Ishikawa (cell line): ENCODE data around the gene KCNK6.
A peak's percentile ranks its signal among the peaks of the same experiment; 100 is the strongest.

Source experiments
- CEBPB ChIP-seq: IDR thresholded peaks from 2 replicates; pipeline ENCODE4 v1.6.1; 2012
- CREB1 ChIP-seq: IDR thresholded peaks from 2 replicates; pipeline ENCODE4 v1.6.1; 2012; ENCODE audit warnings: low read depth
- EGR1 ChIP-seq: IDR thresholded peaks from 2 replicates; pipeline ENCODE4 v1.6.1; 2012
- EP300 ChIP-seq: IDR thresholded peaks from 2 replicates; pipeline ENCODE4 v1.6.1; 2012; ENCODE audit warnings: borderline replicate concordance
- FOXM1 ChIP-seq: IDR thresholded peaks from 2 replicates; pipeline ENCODE4 v1.6.1; 2012; ENCODE audit warnings: low read depth, borderline replicate concordance
- NFIC ChIP-seq: IDR thresholded peaks from 2 replicates; pipeline ENCODE4 v1.6.1; 2012
- RAD21 ChIP-seq: IDR thresholded peaks from 2 replicates; pipeline ENCODE4 v1.6.1; 2012; ENCODE audit warnings: low read depth
- TAF1 ChIP-seq: IDR thresholded peaks from 2 replicates; pipeline ENCODE4 v1.6.1; 2012; ENCODE audit warnings: low read depth, mild to moderate bottlenecking
- TCF12 ChIP-seq: IDR thresholded peaks from 2 replicates; pipeline ENCODE4 v1.6.1; 2012; ENCODE audit warnings: low read depth
- TEAD4 ChIP-seq: IDR thresholded peaks from 2 replicates; pipeline ENCODE4 v1.6.1; 2012
- USF1 ChIP-seq: IDR thresholded peaks from 2 replicates; pipeline ENCODE4 v1.6.1; 2012
- YY1 ChIP-seq: IDR thresholded peaks from 2 replicates; pipeline ENCODE4 v1.6.1; 2012; ENCODE audit warnings: low read depth
- ZBTB7A ChIP-seq: IDR thresholded peaks from 2 replicates; pipeline ENCODE4 v1.6.1; 2012; ENCODE audit warnings: low read depth
- TF ChIP-seq, protein P1 (sequence below): IDR thresholded peaks from 2 replicates; pipeline ENCODE4 v1.6.1; 2012
- TF ChIP-seq, protein P2 (sequence below): IDR thresholded peaks from 2 replicates; pipeline ENCODE4 v1.6.1; 2012; ENCODE audit warnings: low read depth, mild to moderate bottlenecking

KCNK6 gene

DNA sequence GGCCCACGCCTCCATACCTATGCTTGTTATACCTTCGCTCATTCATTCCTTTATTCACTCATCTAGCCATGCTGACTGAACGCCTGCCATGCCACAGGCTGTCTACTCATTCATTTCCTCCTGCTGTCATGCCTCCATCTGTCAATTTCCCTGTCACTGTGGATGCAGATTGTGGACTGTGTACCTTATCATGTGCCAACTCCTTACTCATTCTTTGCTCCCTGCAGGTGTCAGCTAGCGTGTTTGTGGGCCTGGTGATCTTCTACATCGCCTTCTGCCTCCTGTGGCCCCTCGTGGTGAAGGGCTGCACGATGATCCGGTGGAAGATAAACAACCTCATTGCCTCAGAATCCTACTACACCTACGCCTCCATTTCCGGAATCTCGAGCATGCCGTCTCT is 50.7 kb downstream of the KCNK6 start:
- TF ChIP-seq ZBTB7A (no peak), EP300 (no peak), RAD21 (no peak), TCF12 (no peak), TAF1 (no peak), EGR1 (no peak), USF1 (no peak), YY1 (no peak), NFIC (no peak), CEBPB (no peak), CREB1 (no peak), TEAD4 (no peak), FOXM1 (no peak)
- TF ChIP-seq, protein P1, sequence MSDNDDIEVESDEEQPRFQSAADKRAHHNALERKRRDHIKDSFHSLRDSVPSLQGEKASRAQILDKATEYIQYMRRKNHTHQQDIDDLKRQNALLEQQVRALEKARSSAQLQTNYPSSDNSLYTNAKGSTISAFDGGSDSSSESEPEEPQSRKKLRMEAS = no peak
- TF ChIP-seq, protein P2, sequence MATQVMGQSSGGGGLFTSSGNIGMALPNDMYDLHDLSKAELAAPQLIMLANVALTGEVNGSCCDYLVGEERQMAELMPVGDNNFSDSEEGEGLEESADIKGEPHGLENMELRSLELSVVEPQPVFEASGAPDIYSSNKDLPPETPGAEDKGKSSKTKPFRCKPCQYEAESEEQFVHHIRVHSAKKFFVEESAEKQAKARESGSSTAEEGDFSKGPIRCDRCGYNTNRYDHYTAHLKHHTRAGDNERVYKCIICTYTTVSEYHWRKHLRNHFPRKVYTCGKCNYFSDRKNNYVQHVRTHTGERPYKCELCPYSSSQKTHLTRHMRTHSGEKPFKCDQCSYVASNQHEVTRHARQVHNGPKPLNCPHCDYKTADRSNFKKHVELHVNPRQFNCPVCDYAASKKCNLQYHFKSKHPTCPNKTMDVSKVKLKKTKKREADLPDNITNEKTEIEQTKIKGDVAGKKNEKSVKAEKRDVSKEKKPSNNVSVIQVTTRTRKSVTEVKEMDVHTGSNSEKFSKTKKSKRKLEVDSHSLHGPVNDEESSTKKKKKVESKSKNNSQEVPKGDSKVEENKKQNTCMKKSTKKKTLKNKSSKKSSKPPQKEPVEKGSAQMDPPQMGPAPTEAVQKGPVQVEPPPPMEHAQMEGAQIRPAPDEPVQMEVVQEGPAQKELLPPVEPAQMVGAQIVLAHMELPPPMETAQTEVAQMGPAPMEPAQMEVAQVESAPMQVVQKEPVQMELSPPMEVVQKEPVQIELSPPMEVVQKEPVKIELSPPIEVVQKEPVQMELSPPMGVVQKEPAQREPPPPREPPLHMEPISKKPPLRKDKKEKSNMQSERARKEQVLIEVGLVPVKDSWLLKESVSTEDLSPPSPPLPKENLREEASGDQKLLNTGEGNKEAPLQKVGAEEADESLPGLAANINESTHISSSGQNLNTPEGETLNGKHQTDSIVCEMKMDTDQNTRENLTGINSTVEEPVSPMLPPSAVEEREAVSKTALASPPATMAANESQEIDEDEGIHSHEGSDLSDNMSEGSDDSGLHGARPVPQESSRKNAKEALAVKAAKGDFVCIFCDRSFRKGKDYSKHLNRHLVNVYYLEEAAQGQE = no peak

- no peak for TF ChIP-seq TEAD4
- no peak for TF ChIP-seq NFIC
- TF ChIP-seq CEBPB = no peak
- TF ChIP-seq, protein P1 = no peak
- no peak for TF ChIP-seq TCF12
- TF ChIP-seq YY1 = no peak
- no peak for TF ChIP-seq FOXM1
- no peak for TF ChIP-seq TAF1
- TF ChIP-seq RAD21 = no peak
- TF ChIP-seq CREB1 = no peak
- no peak for TF ChIP-seq EP300
- no peak for TF ChIP-seq EGR1
- no peak for TF ChIP-seq ZBTB7A
These were observed 51.4 kb downstream of the KCNK6 start for GRCh38 chr19:38371081-38371480.

GRCh38 chr19:38373907-38374331 is 54.3 kb downstream of the KCNK6 start:
- TF ChIP-seq TCF12 (no peak), FOXM1 (no peak), CEBPB (no peak), TAF1 (no peak), USF1 (no peak), NFIC (no peak), EP300 (no peak), RAD21 (no peak), TEAD4 (no peak), CREB1 (no peak), EGR1 (no peak), ZBTB7A (no peak), YY1 (no peak)
- TF ChIP-seq, protein P2 = no peak
- TF ChIP-seq, protein P1 = no peak

DNA sequence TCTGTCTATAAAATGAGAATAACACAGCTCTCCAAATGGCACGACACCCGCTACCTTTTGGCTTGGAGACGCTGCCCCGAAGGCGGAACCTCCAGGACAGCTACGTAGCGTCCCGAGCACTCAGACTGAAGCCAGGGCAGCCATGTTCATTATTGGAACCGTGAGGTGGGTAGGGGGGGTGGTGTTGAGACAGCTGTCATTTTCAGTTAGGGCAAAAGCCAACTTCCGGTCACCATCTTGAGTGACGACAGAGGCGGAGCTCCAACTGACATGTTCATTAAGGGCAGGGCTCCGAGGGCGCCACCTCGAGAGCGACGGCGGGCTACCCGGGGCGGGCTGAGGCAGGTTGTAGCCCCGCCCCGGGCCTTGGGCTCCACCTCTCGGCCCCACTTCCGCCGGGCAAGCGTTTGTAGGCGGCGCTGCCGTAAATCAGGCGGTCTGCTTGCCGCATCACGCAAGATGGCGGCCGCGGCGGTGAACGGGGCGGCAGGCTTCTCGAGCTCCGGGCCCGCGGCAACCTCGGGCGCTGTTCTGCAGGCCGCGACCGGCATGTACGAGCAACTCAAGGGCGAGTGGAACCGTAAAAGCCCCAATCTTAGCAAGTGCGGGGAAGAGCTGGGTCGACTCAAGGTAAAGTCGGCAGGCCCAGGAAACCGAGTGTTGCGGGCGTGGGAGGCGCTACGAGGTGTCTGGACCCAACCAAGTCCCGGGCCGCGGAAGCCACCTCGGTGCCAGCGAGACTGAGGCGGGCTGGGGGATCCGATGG is 54.9 kb downstream of the KCNK6 start, which contains the start of gene PSMD8:
PSMD8 (plus strand) TSS at position 240 of the 766 bp plus-strand sequence; CDS start at position 271, 31 bp downstream.
- TF ChIP-seq CEBPB = no peak
- TF ChIP-seq TAF1 = peak; percentile 100
- no peak for TF ChIP-seq FOXM1
- TF ChIP-seq, protein P2 = no peak; the same call in 1 of the 2 replicates
- peak; percentile 95 for TF ChIP-seq YY1
- peak; percentile 23; the same call in 1 of the 2 replicates for TF ChIP-seq RAD21
- peak; percentile 88 for TF ChIP-seq EGR1
- TF ChIP-seq USF1 = no peak
- TF ChIP-seq, protein P1 = no peak; the same call in none of the 2 replicates
- TF ChIP-seq TCF12 = peak; percentile 63; the same call in 1 of the 2 replicates
- 0 out of 2 replicates have a peak, but pooled peaks have one; percentile 35 for TF ChIP-seq TEAD4
- TF ChIP-seq NFIC = 0 out of 2 replicates have a peak, but pooled peaks have one; percentile 2
- peak; percentile 78 for TF ChIP-seq CREB1
- TF ChIP-seq ZBTB7A = no peak; the same call in 1 of the 2 replicates
- no peak for TF ChIP-seq EP300
